ENCODE results near the gene DUSP16.

Gene DUSP16

DNA sequence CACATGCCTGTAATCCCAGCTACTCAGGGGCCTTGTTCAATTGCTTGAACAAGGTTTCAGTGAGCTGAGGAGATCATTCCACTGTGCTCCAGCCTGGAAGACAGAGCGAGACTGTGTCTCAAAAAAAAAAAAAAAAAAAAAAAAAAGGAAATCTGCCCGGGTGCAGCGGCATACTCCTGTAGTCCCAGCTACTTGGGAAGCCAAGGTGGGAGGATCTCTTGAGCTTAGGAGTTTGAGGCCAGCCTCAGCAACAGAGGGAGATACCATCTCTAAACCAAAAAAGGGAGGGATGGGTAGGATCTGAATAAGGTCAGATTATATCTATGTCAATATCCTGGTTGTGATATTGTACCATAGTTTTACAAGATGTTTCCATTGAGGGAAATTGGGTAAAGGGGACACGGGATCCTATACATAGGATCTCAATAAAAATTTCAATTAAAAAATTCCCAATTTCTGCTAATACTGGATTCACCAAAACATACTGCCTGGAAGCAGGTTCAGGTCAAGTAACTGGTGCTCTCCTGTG is 129.4 kb downstream of the DUSP16 start:
- DNase-seq: no peak

DNA sequence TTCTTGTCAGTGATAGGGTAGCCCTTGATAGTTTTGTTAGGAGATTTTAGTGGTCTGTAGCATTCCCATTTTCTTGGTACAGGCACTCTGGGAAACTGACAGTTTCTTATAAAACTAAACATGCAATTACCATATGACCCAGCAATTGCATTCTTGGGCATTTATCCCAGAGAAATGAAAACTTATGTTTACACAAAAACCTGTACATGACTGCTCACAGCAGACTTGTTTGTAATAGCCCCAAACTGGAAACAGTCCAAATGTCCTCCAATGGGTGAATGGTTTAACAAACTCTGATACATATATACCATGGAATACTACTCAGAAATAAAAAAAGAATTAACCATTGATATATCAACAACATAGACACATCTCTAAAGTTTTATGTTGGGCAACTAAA is 130.3 kb downstream of the DUSP16 start:
- no peak for DNase-seq

DNA sequence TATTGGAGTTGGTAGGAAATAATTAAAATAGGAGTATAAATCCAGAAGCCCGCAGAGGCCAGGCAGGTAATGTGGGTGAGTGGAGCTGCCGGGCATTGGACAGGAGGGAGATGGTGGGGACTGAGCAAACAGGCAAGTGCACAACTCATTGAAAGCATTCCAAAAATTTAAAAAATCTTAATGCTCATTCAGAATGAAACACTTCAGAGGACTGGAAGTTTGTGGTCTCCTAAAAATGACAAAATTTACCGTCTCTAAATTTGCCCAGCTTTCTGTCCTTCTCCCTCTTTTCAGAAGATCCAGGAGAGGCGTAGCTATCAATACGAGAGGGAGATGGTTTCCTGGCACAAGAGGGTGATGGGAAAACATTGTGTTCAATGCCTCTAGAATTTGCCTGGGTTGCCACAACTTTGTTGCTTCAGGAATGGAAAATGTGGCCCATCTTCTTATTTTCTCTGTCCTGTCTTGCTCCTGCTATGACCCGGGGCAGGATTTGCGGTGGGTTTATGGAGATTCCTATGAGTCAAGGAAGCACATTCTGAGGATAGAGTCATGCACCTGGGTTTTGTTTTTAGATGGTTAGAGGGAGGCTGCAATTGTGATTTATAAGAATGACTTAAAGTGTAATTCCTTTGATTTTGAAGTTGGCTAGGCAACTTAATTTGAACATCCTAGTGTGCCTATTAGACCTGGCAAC is 133.6 kb downstream of the DUSP16 start:
- no peak for DNase-seq

DNA sequence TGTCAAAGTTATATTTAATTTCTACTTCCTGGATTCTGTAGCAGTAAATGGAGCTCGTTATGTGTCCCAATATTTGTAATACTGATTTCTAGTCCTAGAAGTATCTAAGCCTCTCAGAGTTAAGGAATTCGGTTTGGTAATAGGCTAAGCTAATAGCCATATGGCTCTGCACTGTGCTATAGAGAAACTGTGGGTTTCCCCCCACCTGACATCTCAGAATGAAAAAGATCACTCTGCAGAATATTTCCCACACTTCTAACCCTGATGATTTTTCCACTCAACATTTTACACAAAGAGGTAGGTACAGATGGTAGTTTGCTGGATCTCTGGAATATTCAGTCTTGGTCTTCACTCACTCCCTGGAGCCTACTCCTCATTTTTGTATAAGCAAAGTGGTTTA is 134.6 kb downstream of the DUSP16 start:
- DNase-seq: no peak

DNA sequence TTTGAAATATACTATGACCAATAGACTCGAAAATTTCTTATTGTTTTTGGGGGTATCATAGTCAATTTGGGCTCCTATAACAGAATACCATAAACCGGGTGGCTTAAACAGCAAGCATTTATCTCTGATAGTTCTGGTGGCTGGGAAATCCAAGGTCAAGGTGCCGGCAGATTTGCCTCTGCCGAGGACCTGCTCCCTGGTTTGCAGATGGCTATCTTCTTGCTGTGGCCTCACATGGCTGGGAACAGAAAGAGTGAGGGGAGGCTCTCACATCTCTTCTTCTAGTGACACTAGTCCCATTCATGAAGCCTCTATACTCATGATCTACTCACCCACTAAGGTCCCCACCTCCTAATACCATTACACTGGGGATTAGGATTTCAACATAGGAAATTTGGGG is 135.1 kb downstream of the DUSP16 start:
- no peak for DNase-seq

DNA sequence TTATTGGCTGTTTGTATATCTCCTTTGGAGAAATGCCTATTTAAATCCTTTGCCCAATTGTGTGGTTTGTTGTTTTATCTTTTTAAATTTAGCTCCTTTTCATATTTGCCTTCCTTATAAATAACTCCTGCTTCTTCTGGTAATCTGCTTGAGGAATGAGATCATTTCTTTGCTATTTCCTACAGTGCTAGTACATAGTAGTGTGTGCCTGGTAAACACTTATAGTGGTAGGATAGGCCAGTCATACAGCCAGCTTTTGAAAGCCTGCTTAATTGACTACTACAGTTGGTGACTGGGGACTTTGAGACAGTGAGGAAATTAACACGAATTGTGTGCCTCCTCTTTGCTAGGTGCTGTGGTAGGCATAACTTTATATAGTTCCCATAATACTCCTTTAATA is 137.0 kb downstream of the DUSP16 start:
- no peak for DNase-seq

DNA sequence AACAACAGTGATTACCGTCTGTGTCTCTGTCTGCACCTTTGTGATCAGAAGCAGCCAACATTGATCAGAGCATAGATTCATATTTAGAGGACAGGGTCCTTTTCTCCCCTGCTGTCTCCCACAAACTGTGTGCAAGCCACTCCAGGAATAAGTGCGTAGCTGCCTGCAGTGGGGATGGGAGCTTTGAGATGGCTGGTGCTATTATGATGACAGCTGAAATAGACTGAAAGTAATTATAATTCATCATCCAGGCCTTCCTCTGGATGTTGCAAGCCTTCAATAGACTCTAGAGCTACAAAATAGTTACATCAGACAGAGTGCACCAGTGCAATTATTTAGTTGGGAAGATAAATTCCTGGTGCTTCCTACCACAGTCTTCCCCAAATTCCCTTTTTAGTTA is 137.7 kb downstream of the DUSP16 start:
- no peak for DNase-seq
